GM12865 (cell line): ENCODE data around the gene DDIAS.

ENCODE experiments used
- DNase-seq: peaks from one replicate; pipeline ENCODE4 v3.0.0; 2010; ENCODE audit warnings: low read depth
- H3K4me3 ChIP-seq: 2 replicates; pipeline ENCODE4 v1.5.1; 2011; ENCODE audit warnings: mild to moderate bottlenecking, low read depth, low read length, control low read depth
- CTCF ChIP-seq: IDR thresholded peaks from 2 replicates; pipeline ENCODE4 v1.5.1; 2011; ENCODE audit warnings: low read length, control low read depth, low read depth, inconsistent platforms; ENCODE audit not compliant: insufficient read depth; ENCODE audit errors: missing control alignments

Gene DDIAS

GRCh38 chr11:82890002-82890341 is 11.6 kb upstream of the DDIAS start:
- no peak for TF ChIP-seq CTCF
- no peak for DNase-seq
- H3K4me3 ChIP-seq, result no peak overlapping the region

GRCh38 chr11:82890936-82891335 is 10.6 kb upstream of the DDIAS start:
- no peak overlapping the region for H3K4me3 ChIP-seq
- no peak for DNase-seq
- TF ChIP-seq CTCF, result no peak

- no peak for TF ChIP-seq CTCF
- H3K4me3 ChIP-seq, result no peak overlapping the region
- no peak for DNase-seq
These were observed 8.8 kb upstream of the DDIAS start for GRCh38 chr11:82892611-82893169.

GRCh38 chr11:82895437-82896091 is 6.0 kb upstream of the DDIAS start:
- no peak overlapping the region for H3K4me3 ChIP-seq
- TF ChIP-seq CTCF, result no peak
- DNase-seq, result peak; percentile 48

- TF ChIP-seq CTCF, result no peak
These were observed 5.4 kb upstream of the DDIAS start for GRCh38 chr11:82896183-82896582.

GRCh38 chr11:82898241-82898640 is 3.3 kb upstream of the DDIAS start:
- no peak for TF ChIP-seq CTCF
- no peak for DNase-seq
- H3K4me3 ChIP-seq, result no peak overlapping the region

More at GRCh38 chr11:82896183-82896582, 5.4 kb upstream of the DDIAS start:
- no peak for DNase-seq
- no peak overlapping the region for H3K4me3 ChIP-seq
